ENCODE data around the gene PCDH7. TPM values are rescaled to one million over a fixed set of nuclear protein-coding genes. Genes with fewer than 3 reads are reported as not detected.

Gene PCDH7
- total RNA-seq, 1 donor from 2014 or later, result not detected

DNA sequence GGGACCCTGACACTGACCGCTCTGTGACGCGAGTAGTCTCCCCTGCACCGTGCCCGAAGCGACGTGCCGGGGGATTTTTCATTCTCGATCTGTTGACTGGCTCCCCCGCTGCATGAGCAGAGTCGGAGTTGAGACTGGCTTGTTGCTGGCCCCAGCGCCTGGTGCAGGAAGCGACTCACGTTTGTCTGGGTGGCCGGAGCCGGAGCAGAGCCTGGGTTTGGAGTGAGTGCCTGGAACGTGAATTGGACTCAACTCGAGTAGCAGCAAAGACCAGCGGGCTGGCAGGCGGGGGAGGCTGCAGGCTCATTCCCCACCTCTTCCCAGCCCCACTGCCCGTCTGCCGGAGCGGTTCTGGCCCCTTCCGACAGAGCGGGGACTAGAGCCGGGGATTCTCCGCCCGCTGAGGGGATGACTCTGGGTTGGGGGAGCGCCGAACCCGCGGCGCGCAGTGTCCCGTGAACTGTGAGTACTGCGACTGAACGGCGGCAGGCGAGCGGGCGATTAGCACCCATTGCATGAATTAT, 554 bp downstream of the PCDH7 start:
- intact Hi-C loops (cut with micrococcal nuclease), result no loop called here
- peaks cover 1% of the 10 kb centered on the region for H3K36me3 Mint-ChIP-seq (ENCODE audit: low read depth)
- peaks cover 20% of the 10 kb centered on the region for H3K4me1 Mint-ChIP-seq (ENCODE audit: low read depth)
- peaks cover 5% of the 10 kb centered on the region for H3K9me3 Mint-ChIP-seq
- H3K27ac Mint-ChIP-seq, result peak overlapping the region; percentile 84
- peaks cover 46% of the 10 kb centered on the region for H3K27me3 Mint-ChIP-seq (ENCODE audit: insufficient read depth)
- H3K4me3 Mint-ChIP-seq, result peak overlapping the region; percentile 15
- DNase-seq (ENCODE audit: low spot score), result no peak

DNA sequence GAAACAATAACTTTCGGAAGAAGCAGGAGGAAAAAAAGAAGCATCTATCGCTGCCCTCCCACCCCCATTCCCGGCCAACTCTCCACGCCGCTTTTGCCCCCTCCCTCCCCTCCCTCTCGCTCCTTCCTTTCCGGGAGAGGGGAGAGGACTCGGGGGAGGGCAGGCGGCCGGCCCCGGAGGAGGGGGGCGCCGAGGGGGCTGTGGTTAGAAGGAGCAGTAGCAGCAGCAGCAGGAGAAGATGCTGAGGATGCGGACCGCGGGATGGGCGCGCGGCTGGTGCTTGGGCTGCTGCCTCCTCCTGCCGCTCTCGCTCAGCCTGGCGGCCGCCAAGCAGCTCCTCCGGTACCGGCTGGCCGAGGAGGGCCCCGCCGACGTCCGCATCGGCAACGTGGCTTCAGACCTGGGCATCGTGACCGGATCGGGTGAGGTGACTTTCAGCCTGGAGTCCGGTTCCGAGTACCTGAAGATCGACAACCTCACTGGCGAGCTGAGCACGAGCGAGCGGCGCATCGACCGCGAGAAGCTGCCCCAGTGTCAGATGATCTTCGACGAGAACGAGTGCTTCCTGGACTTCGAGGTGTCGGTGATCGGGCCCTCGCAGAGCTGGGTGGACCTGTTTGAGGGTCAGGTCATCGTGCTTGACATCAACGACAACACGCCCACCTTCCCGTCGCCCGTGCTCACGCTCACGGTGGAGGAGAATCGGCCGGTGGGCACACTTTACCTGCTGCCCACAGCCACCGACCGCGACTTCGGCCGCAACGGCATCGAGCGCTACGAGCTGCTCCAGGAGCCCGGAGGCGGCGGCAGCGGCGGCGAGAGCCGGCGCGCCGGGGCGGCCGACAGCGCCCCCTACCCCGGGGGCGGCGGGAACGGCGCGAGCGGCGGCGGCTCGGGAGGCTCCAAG, 1.3 kb downstream of the PCDH7 start:
- Mint-ChIP-seq H3K4me3 (peak overlapping the region; percentile 15), H3K27ac (peak overlapping the region; percentile 84), H3K36me3 (ENCODE audit: low read depth) (peaks cover 1% of the 10 kb centered on the region), H3K9me3 (peaks cover 5% of the 10 kb centered on the region), H3K27me3 (ENCODE audit: insufficient read depth) (peaks cover 46% of the 10 kb centered on the region), H3K4me1 (ENCODE audit: low read depth) (peaks cover 14% of the 10 kb centered on the region)
- intact Hi-C loops (cut with micrococcal nuclease), result no loop called here
- DNase-seq (ENCODE audit: low spot score), result no peak

- Mint-ChIP-seq H3K27ac (no peak overlapping the region), H3K4me3 (no peak overlapping the region), H3K27me3 (ENCODE audit: insufficient read depth) (peaks cover 44% of the 10 kb centered on the region), H3K36me3 (ENCODE audit: low read depth) (peaks cover 1% of the 10 kb centered on the region), H3K9me3 (peaks cover 5% of the 10 kb centered on the region), H3K4me1 (ENCODE audit: low read depth) (peaks cover 10% of the 10 kb centered on the region)
- no peak for DNase-seq (ENCODE audit: low spot score)
- intact Hi-C loops (cut with micrococcal nuclease), result no loop called here
Observed at GRCh38 chr4:30722092-30722358, 1.9 kb downstream of the PCDH7 start.

DNA sequence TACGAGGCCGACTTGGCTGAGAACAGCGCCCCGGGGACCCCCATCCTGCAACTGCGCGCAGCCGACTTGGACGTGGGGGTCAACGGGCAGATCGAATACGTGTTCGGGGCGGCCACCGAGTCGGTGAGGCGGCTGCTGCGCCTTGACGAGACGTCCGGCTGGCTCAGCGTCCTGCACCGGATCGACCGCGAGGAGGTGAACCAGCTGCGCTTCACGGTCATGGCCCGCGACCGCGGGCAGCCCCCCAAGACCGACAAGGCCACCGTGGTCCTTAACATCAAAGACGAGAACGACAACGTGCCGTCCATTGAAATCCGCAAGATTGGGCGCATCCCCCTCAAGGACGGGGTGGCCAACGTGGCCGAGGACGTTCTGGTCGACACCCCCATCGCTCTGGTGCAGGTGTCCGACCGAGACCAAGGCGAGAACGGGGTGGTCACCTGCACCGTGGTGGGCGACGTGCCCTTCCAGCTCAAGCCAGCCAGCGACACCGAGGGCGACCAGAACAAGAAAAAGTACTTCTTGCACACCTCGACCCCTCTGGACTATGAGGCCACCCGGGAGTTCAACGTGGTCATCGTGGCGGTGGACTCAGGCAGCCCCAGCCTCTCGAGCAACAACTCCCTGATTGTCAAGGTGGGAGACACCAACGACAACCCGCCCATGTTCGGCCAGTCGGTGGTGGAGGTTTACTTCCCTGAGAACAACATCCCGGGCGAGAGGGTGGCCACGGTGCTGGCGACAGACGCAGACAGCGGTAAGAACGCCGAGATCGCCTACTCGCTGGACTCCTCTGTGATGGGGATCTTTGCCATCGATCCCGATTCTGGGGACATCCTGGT, 2.4 kb downstream of the PCDH7 start:
- Mint-ChIP-seq H3K36me3 (ENCODE audit: low read depth) (peaks cover 1% of the 10 kb centered on the region), H3K9me3 (peaks cover 1% of the 10 kb centered on the region), H3K4me3 (no peak overlapping the region), H3K4me1 (ENCODE audit: low read depth) (peaks cover 5% of the 10 kb centered on the region), H3K27ac (no peak overlapping the region), H3K27me3 (ENCODE audit: insufficient read depth) (peaks cover 43% of the 10 kb centered on the region)
- DNase-seq (ENCODE audit: low spot score), result no peak
- intact Hi-C loops (cut with micrococcal nuclease), result no loop called here

GRCh38 chr4:30723201-30723955, 3.2 kb downstream of the PCDH7 start:
- Mint-ChIP-seq H3K27me3 (ENCODE audit: insufficient read depth) (peaks cover 37% of the 10 kb centered on the region), H3K9me3 (no peaks in the 10 kb centered on the region), H3K4me1 (ENCODE audit: low read depth) (peaks cover 4% of the 10 kb centered on the region), H3K4me3 (no peak overlapping the region), H3K36me3 (ENCODE audit: low read depth) (no peaks in the 10 kb centered on the region), H3K27ac (no peak overlapping the region)
- intact Hi-C loops (cut with micrococcal nuclease), result no loop called here
- no peak for DNase-seq (ENCODE audit: low spot score)

DNA sequence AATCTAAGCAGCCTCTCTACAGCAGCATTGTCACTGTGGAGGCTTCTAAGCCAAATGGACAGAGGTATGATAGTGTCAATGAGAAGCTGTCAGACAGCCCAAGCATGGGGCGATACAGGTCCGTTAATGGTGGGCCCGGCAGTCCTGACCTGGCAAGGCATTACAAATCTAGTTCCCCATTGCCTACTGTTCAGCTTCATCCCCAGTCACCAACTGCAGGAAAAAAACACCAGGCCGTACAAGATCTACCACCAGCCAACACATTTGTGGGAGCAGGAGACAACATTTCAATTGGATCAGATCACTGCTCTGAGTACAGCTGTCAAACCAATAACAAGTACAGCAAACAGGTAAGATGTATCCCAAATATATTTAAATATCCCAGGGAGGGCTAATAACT, 4.1 kb downstream of the PCDH7 start:
- Mint-ChIP-seq H3K27me3 (ENCODE audit: insufficient read depth) (peaks cover 29% of the 10 kb centered on the region), H3K4me3 (no peak overlapping the region), H3K9me3 (no peaks in the 10 kb centered on the region), H3K27ac (no peak overlapping the region), H3K4me1 (ENCODE audit: low read depth) (peaks cover 4% of the 10 kb centered on the region), H3K36me3 (ENCODE audit: low read depth) (no peaks in the 10 kb centered on the region)
- no peak for DNase-seq (ENCODE audit: low spot score)
- intact Hi-C loops (cut with micrococcal nuclease), result no loop called here

GRCh38 chr4:30725562-30725961, 5.4 kb downstream of the PCDH7 start:
- Mint-ChIP-seq H3K4me1 (ENCODE audit: low read depth) (no peaks in the 10 kb centered on the region), H3K27ac (no peak overlapping the region), H3K9me3 (no peaks in the 10 kb centered on the region), H3K36me3 (ENCODE audit: low read depth) (no peaks in the 10 kb centered on the region), H3K4me3 (no peak overlapping the region), H3K27me3 (ENCODE audit: insufficient read depth) (peaks cover 17% of the 10 kb centered on the region)
- DNase-seq (ENCODE audit: low spot score), result no peak
- intact Hi-C loops (cut with micrococcal nuclease), result no loop called here

DNA sequence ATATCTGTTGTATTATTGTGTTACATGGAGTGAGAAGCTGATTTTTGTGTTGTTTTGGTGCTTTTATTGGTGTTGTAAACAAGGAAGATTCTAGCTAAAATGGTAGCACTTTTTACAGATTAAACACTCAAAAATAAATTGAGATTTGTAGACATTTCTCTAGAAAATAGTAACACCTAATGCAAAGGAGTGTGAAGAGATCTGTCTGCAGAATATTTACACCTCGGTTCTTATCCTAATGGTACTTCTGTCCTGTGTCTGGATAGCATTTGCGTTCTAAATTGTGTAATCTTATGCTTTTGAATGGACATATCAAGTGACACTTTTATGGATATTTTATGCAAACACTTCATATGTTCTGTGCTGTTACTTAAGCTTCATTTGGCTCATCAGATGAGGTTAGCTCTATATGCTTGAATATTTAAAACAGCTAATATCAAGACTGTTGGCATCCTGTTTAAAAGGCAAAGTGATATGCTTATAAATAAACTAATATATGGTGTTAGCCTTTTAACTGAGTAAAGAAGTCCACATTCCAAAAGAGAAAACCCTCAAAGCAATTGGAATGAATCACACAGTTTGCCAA, 6.0 kb downstream of the PCDH7 start:
- peaks cover 13% of the 10 kb centered on the region for H3K27me3 Mint-ChIP-seq (ENCODE audit: insufficient read depth)
- H3K36me3 Mint-ChIP-seq (ENCODE audit: low read depth), result no peaks in the 10 kb centered on the region
- intact Hi-C loops (cut with micrococcal nuclease), result no loop called here
- no peak overlapping the region for H3K27ac Mint-ChIP-seq
- no peak for DNase-seq (ENCODE audit: low spot score)
- no peak overlapping the region for H3K4me3 Mint-ChIP-seq
- H3K4me1 Mint-ChIP-seq (ENCODE audit: low read depth), result no peaks in the 10 kb centered on the region
- no peaks in the 10 kb centered on the region for H3K9me3 Mint-ChIP-seq

DNA sequence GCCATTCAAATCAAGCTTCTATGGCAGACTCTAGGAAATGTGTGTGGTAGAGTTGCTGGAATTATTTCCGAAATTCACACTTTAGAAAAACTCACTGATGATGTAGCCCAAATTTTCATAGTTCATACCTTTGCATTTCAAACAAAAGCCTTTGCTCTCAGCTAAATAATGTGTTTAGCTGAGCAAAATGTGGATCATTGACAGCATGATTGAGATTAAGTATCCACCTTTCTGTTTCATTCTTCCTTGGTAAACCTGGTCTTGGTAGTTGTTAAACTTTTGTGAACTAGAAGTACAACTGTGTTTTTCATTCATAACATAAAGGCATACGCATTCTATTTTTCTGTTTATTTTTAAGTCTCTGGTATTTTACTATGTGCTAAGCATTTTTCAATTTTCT, 7.2 kb downstream of the PCDH7 start:
- no peak for DNase-seq (ENCODE audit: low spot score)
- H3K27me3 Mint-ChIP-seq (ENCODE audit: insufficient read depth), result peaks cover 13% of the 10 kb centered on the region
- no peaks in the 10 kb centered on the region for H3K9me3 Mint-ChIP-seq
- no peak overlapping the region for H3K27ac Mint-ChIP-seq
- no peaks in the 10 kb centered on the region for H3K36me3 Mint-ChIP-seq (ENCODE audit: low read depth)
- no peak overlapping the region for H3K4me3 Mint-ChIP-seq
- no peaks in the 10 kb centered on the region for H3K4me1 Mint-ChIP-seq (ENCODE audit: low read depth)
- intact Hi-C loops (cut with micrococcal nuclease), result no loop called here

- H3K36me3 Mint-ChIP-seq (ENCODE audit: low read depth), result no peaks in the 10 kb centered on the region
- H3K27ac Mint-ChIP-seq, result no peak overlapping the region
- H3K9me3 Mint-ChIP-seq, result no peaks in the 10 kb centered on the region
- no peak for DNase-seq (ENCODE audit: low spot score)
- no peaks in the 10 kb centered on the region for H3K4me1 Mint-ChIP-seq (ENCODE audit: low read depth)
- peaks cover 7% of the 10 kb centered on the region for H3K27me3 Mint-ChIP-seq (ENCODE audit: insufficient read depth)
- H3K4me3 Mint-ChIP-seq, result no peak overlapping the region
- intact Hi-C loops (cut with micrococcal nuclease), result no loop called here
Observed at GRCh38 chr4:30728311-30728710, 8.1 kb downstream of the PCDH7 start.

DNA sequence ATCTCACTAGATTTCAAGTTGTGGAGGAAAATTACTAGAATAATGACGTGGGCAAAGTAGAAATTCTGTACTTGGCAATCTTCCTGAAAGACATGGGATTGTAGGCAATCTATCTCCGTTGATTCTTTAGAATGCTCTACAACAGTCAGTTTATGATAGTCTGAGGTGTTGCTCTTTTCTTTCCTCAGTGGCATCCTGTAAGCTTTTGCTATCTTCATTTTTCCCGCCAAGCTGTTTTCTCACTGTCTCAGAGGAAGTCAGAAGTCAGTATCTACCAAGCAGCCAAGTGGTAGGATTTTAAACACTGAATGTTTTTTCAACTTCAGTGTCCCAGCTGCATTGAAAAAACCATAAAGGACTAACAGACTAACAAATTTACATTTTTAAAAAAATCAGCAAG, 23.7 kb downstream of the PCDH7 start:
- Mint-ChIP-seq H3K27ac (no peak overlapping the region), H3K36me3 (ENCODE audit: low read depth) (no peaks in the 10 kb centered on the region), H3K4me3 (no peak overlapping the region), H3K4me1 (ENCODE audit: low read depth) (no peaks in the 10 kb centered on the region), H3K9me3 (no peaks in the 10 kb centered on the region), H3K27me3 (ENCODE audit: insufficient read depth) (no peaks in the 10 kb centered on the region)
- DNase-seq (ENCODE audit: low spot score), result no peak
- intact Hi-C loops (cut with micrococcal nuclease), result no loop called here

DNA sequence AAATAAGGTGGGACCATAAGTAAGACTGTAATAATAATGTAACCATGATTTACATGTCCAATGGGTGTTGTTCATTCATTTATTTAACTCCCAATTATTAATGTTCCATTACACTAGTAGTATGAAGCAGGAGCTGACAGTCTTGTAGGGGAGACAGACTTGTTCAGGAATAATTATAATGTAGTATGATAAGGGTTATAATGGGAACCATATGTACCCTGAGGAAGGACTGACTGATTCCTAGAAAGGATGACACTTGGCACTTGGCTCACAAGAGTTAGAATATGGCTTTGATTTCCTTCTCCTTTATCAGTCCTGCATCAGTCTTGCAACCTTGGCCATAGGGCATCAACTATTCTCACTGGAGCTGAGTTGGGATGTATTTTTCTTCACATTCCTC, 24.2 kb downstream of the PCDH7 start:
- H3K27ac Mint-ChIP-seq, result no peak overlapping the region
- no peak for DNase-seq (ENCODE audit: low spot score)
- H3K27me3 Mint-ChIP-seq (ENCODE audit: insufficient read depth), result no peaks in the 10 kb centered on the region
- H3K9me3 Mint-ChIP-seq, result no peaks in the 10 kb centered on the region
- H3K4me1 Mint-ChIP-seq (ENCODE audit: low read depth), result no peaks in the 10 kb centered on the region
- no peak overlapping the region for H3K4me3 Mint-ChIP-seq
- intact Hi-C loops (cut with micrococcal nuclease), result no loop called here
- H3K36me3 Mint-ChIP-seq (ENCODE audit: low read depth), result no peaks in the 10 kb centered on the region
